Measurements from ENCODE around the gene C2CD5. TPM values are rescaled to one million over a fixed set of nuclear protein-coding genes. Genes with fewer than 3 reads are reported as not detected.

The C2CD5 gene
- total RNA-seq, 1 experiment from 2014 or later, result 35.4 TPM

- Mint-ChIP-seq H3K27me3 (ENCODE audit: low read depth) (no peaks in the 10 kb centered on the region), H3K36me3 (ENCODE audit: insufficient read depth in 1 of 3, low read depth in 3 of 3) (no peaks in the 10 kb centered on the region), H3K4me3 (no peak overlapping the region), H3K4me1 (peaks cover 2 to 6% of the 10 kb centered on the region in 2 experiments), H3K9me3 (no peaks in the 10 kb centered on the region), H3K27ac (no peak overlapping the region)
- Histone ChIP-seq H4K20me1 (ENCODE audit: control insufficient read depth, insufficient read depth, insufficient read length) (no peaks in the 10 kb centered on the region), H4K8ac (replicated peaks; ENCODE audit: insufficient read length, low read depth, low read length) (no peak overlapping the region), H3K9me3 (ENCODE audit: control insufficient read depth, low read depth, low read length) (no peaks in the 10 kb centered on the region), H3K79me1 (ENCODE audit: insufficient read depth, low read depth, low read length, poor library complexity, severe bottlenecking) (no peaks in the 10 kb centered on the region), H3K56ac (ENCODE audit: insufficient read length, low read depth, low read length) (no peak overlapping the region), H4K91ac (ENCODE audit: insufficient read length, low read depth, low read length) (no peak overlapping the region), H2BK12ac (ENCODE audit: insufficient read length, low read depth, low read length) (no peak overlapping the region), H3K79me2 (ENCODE audit: insufficient read depth, low read length) (no peaks in the 10 kb centered on the region), H3K18ac (ENCODE audit: insufficient read length, low read depth, low read length) (no peak overlapping the region), H3T11ph (ENCODE audit: low read length) (no peak overlapping the region), H2AK5ac (ENCODE audit: insufficient read length, low read length) (no peak overlapping the region), H3K27ac (ENCODE audit: insufficient read length, low read depth, low read length) (no peak overlapping the region), H4K5ac (ENCODE audit: insufficient read length, low read depth, low read length) (no peak overlapping the region), H3K4me1 (ENCODE audit: insufficient read depth, low read length) (no peaks in the 10 kb centered on the region), H2BK15ac (ENCODE audit: low read depth, low read length) (no peak overlapping the region), H3K4me2 (ENCODE audit: insufficient read depth, insufficient read length, low read length) (no peak overlapping the region), H2BK120ac (ENCODE audit: low read depth, low read length, poor library complexity, severe bottlenecking) (no peak overlapping the region), H3K14ac (ENCODE audit: insufficient read depth, low read length) (no peak overlapping the region), H3K9ac (ENCODE audit: extremely low read depth, insufficient read length, low read length) (no peak overlapping the region), H2BK20ac (ENCODE audit: low read depth, low read length, poor library complexity, severe bottlenecking) (no peak overlapping the region), H2BK5ac (ENCODE audit: insufficient read length, low read length) (no peak overlapping the region), H3K4ac (ENCODE audit: low read depth, low read length) (no peak overlapping the region), H3K23me2 (ENCODE audit: insufficient read length, low read depth, low read length, poor library complexity, severe bottlenecking) (no peaks in the 10 kb centered on the region), H3K23ac (ENCODE audit: insufficient read length, low read depth, low read length) (no peak overlapping the region), H2AFZ (ENCODE audit: low read length) (no peak overlapping the region), H3K27me3 (ENCODE audit: insufficient read depth, low read length) (no peaks in the 10 kb centered on the region)
- TF ChIP-seq CTCF (conservative IDR thresholded peaks at IDR 0.05), result no peak
- DNase-seq, result no peak
- WGBS (ENCODE audit: extremely low coverage, insufficient read length, low lambda C conversion rate), result no CpG with 5 or more reads among the region's 4 CpGs
Measured at GRCh38 chr12:22588817-22589216, 44.5 kb upstream of the C2CD5 start.
